Ishikawa (cell line): ENCODE measurements around the gene D2HGDH.

Experiments used
- CEBPB ChIP-seq: IDR thresholded peaks from 2 replicates; pipeline ENCODE4 v1.6.1; 2012
- CREB1 ChIP-seq: IDR thresholded peaks from 2 replicates; pipeline ENCODE4 v1.6.1; 2012; ENCODE audit warnings: low read depth
- EP300 ChIP-seq: IDR thresholded peaks from 2 replicates; pipeline ENCODE4 v1.6.1; 2012; ENCODE audit warnings: borderline replicate concordance
- RAD21 ChIP-seq: IDR thresholded peaks from 2 replicates; pipeline ENCODE4 v1.6.1; 2012; ENCODE audit warnings: low read depth
- TAF1 ChIP-seq: IDR thresholded peaks from 2 replicates; pipeline ENCODE4 v1.6.1; 2012; ENCODE audit warnings: low read depth, mild to moderate bottlenecking
- TF ChIP-seq, protein P1 (sequence below): IDR thresholded peaks from 2 replicates; pipeline ENCODE4 v1.6.1; 2012
- TF ChIP-seq, protein P2 (sequence below): IDR thresholded peaks from 2 replicates; pipeline ENCODE4 v1.6.1; 2012; ENCODE audit warnings: low read depth, mild to moderate bottlenecking

GRCh38 chr2:241797441-241798080 is 63.1 kb downstream of the D2HGDH start:
- TF ChIP-seq, protein P1, sequence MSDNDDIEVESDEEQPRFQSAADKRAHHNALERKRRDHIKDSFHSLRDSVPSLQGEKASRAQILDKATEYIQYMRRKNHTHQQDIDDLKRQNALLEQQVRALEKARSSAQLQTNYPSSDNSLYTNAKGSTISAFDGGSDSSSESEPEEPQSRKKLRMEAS, result no peak
- no peak for TF ChIP-seq TAF1
- no peak for TF ChIP-seq EP300
- no peak for TF ChIP-seq RAD21
- TF ChIP-seq, protein P2, sequence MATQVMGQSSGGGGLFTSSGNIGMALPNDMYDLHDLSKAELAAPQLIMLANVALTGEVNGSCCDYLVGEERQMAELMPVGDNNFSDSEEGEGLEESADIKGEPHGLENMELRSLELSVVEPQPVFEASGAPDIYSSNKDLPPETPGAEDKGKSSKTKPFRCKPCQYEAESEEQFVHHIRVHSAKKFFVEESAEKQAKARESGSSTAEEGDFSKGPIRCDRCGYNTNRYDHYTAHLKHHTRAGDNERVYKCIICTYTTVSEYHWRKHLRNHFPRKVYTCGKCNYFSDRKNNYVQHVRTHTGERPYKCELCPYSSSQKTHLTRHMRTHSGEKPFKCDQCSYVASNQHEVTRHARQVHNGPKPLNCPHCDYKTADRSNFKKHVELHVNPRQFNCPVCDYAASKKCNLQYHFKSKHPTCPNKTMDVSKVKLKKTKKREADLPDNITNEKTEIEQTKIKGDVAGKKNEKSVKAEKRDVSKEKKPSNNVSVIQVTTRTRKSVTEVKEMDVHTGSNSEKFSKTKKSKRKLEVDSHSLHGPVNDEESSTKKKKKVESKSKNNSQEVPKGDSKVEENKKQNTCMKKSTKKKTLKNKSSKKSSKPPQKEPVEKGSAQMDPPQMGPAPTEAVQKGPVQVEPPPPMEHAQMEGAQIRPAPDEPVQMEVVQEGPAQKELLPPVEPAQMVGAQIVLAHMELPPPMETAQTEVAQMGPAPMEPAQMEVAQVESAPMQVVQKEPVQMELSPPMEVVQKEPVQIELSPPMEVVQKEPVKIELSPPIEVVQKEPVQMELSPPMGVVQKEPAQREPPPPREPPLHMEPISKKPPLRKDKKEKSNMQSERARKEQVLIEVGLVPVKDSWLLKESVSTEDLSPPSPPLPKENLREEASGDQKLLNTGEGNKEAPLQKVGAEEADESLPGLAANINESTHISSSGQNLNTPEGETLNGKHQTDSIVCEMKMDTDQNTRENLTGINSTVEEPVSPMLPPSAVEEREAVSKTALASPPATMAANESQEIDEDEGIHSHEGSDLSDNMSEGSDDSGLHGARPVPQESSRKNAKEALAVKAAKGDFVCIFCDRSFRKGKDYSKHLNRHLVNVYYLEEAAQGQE, result no peak
- no peak for TF ChIP-seq CREB1
- TF ChIP-seq CEBPB, result no peak
